CD4-positive, alpha-beta T cell (primary cell): ENCODE data around the gene HSPA14. TPM values are rescaled to one million over a fixed set of nuclear protein-coding genes. Genes with fewer than 3 reads are reported as not detected.

ENCODE experiments used
- ATAC-seq: fragments of 200-7000 bp; cut with Tn5 transposase; one replicate; pipeline ENCODE4 v1.10.0; 2022; ENCODE audit warnings: mild to moderate bottlenecking; ENCODE audit not compliant: poor library complexity
- CTCF ChIA-PET: fragments of 350-600 bp; sonication (Branson Sonifier 250); formaldehyde crosslinking; loops from one replicate; lab custom pipeline; 2021; ENCODE audit warnings: antibody characterized with exemption, inconsistent platforms; lab: Charles Lee
- POLR2A ChIA-PET: fragments of 350-600 bp; sonication (Branson Sonifier 250); formaldehyde crosslinking; loops from one replicate; lab custom pipeline; 2021; ENCODE audit warnings: antibody characterized with exemption, inconsistent platforms; lab: Charles Lee
- DNase-seq, 14 experiments: peaks; one replicate each; pipeline ENCODE4 v3.0.0-alpha.2; 2013 to 2020; ENCODE audit warnings: mixed read lengths in 2 of 14
- H3K27ac ChIP-seq, 2 donors: one replicate each; pipeline versions ENCODE4 v1.5.1 to v1.7.0; 2013; ENCODE audit warnings: low read length in 2 of 2, low read depth in 1 of 2, mild to moderate bottlenecking in 1 of 2
- H3K27me3 ChIP-seq, 2 experiments: 1 replicate in 1 of 2; 2 replicates in 1 of 2; pipeline versions ENCODE4 v1.6.1 to v1.7.0; 2013; ENCODE audit warnings: low read length in 2 of 2, control low read depth in 1 of 2, mild to moderate bottlenecking in 1 of 2, moderate library complexity in 1 of 2; ENCODE audit not compliant: insufficient read depth in 2 of 2, control insufficient read depth in 1 of 2
- H3K36me3 ChIP-seq: one replicate; pipeline ENCODE4 v1.6.1; 2013; ENCODE audit warnings: low read length, control low read depth; ENCODE audit not compliant: insufficient read depth
- H3K4me1 ChIP-seq: one replicate; pipeline ENCODE4 v1.6.1; 2013; ENCODE audit warnings: low read length, control low read depth; ENCODE audit not compliant: insufficient read depth
- H3K4me3 ChIP-seq: one replicate; pipeline ENCODE4 v1.5.1; 2013; ENCODE audit warnings: mild to moderate bottlenecking, low read length, moderate library complexity
- H3K9me3 ChIP-seq, 2 experiments: 1 replicate in 1 of 2; 2 replicates in 1 of 2; pipeline versions ENCODE4 v1.6.1 to v1.7.0; 2013; ENCODE audit warnings: low read length in 2 of 2, mild to moderate bottlenecking in 2 of 2, control low read depth in 1 of 2, moderate library complexity in 1 of 2; ENCODE audit not compliant: control insufficient read depth in 1 of 2, insufficient read depth in 1 of 2
- H3K27ac Mint-ChIP-seq: one replicate; pipeline ENCODE4 v1.8.0; 2020; ENCODE audit warnings: mixed read lengths
- H3K27me3 Mint-ChIP-seq: one replicate; pipeline ENCODE4 v1.8.0; 2021; ENCODE audit warnings: mixed read lengths
- H3K36me3 Mint-ChIP-seq: one replicate; pipeline ENCODE4 v1.8.0; 2021; ENCODE audit warnings: low read depth, mixed read lengths
- H3K4me1 Mint-ChIP-seq: one replicate; pipeline ENCODE4 v1.8.0; 2021; ENCODE audit warnings: low read depth, mixed read lengths
- H3K4me3 Mint-ChIP-seq: one replicate; pipeline ENCODE4 v1.8.0; 2020; ENCODE audit warnings: mild to moderate bottlenecking, mixed read lengths
- H3K9me3 Mint-ChIP-seq: one replicate; pipeline ENCODE4 v1.8.0; 2020; ENCODE audit warnings: mixed read lengths
- intact Hi-C, 2 experiments: fragments of 100-400 bp; cut with DNase I in 1 of 2; cut with micrococcal nuclease in 1 of 2; formaldehyde crosslinking; loops; one replicate each; pipeline versions ENCODE4 v1.15.1 to v1.9.0; 2023 to 2025; cut with DNase I, micrococcal nuclease
- polyA plus RNA-seq, 2 donors: library from polyadenylated mRNA; unstranded; fragments of 120-200 nt; gene quantifications; one replicate each; pipeline ENCODE4 v1.2.1, GENCODE V29; 2013
- total RNA-seq, 174 experiments: library from RNA in 2 of 174; stranded (reverse) in 2 of 174; gene quantifications; one replicate each; pipeline ENCODE4 v1.2.3 and lab custom pipeline; 2021 to 2026
- TF ChIP-seq, protein P1 (sequence below): fragments of 200-600 bp; IDR thresholded peaks from one replicate; pipeline ENCODE4 v1.8.0; 2022; ENCODE audit warnings: antibody characterized with exemption, mild to moderate bottlenecking

HSPA14 gene, protein sequence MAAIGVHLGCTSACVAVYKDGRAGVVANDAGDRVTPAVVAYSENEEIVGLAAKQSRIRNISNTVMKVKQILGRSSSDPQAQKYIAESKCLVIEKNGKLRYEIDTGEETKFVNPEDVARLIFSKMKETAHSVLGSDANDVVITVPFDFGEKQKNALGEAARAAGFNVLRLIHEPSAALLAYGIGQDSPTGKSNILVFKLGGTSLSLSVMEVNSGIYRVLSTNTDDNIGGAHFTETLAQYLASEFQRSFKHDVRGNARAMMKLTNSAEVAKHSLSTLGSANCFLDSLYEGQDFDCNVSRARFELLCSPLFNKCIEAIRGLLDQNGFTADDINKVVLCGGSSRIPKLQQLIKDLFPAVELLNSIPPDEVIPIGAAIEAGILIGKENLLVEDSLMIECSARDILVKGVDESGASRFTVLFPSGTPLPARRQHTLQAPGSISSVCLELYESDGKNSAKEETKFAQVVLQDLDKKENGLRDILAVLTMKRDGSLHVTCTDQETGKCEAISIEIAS
- total RNA-seq = 10 to 100 TPM; 29.1 to 33.4 TPM
- polyA plus RNA-seq (2013, experiment 1 of 2) = 15.3 TPM
- 16.6 TPM for polyA plus RNA-seq (2013, experiment 2 of 2)
- 13.5 to 90.8 (median 23.0) reads per million in 172 experiments for total RNA-seq (lab: John Stamatoyannopoulos, UW)

DNA sequence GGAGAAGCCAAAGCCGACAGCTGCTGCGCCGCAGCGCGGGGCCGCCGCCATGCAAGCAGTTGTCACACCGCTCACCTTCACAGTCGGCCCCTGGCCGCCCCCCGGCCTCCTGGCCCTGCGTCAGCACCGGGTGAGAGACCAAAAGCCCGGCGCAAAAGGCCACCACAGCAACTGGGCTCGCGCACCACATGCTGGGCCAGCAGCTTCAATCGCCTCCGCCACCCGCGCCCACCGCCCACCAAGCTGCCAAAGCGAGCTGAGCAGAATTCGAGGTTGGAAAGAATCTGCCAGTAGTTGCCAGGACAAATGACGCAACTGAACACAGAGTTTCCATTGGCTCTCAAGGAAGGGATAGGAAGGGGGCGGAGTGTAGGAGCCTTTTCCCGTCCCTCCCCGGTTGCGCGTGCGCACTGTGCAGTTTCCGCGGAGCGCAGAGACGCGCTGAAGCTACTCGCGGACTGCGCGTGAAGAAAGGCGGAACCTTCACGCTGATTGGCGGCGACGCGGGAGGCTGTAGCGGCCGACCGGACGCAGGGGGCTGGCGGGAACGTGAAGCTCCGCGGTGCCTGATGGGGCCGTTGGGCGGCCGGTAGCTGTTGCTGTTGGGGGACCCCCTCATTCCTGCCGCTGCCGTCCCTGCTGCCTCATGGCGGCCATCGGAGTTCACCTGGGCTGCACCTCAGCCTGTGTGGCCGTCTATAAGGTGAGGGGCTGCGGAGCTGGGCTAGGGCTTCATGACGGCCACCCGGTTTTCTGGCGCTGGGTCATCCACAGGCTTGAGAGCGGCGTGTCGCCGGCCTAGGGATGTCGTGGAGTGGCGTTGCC, at the start of gene HSPA14, which contains the start of the genes CDNF and MSANTD7:
TSS of gene HSPA14 (plus strand) at position 550 of the 825 bp plus-strand sequence. CDS start at position 647, 97 bp downstream.
TSS of gene CDNF (minus strand) at position 281 of the 825 bp plus-strand sequence. CDS start at position 190, 91 bp downstream.
TSS of gene MSANTD7 (plus strand) at position 550 of the 825 bp plus-strand sequence. CDS start 3,979 bp downstream, outside the sequence.
- Histone ChIP-seq H3K36me3 (peaks cover 24% of the 10 kb centered on the region), H3K27ac (peak within 1 kb of the TSS; percentile 84 to 88), H3K4me1 (peaks cover 21% of the 10 kb centered on the region), H3K4me3 (peak within 1 kb of the TSS; percentile 97), H3K27me3 (no peaks in the 10 kb centered on the region), H3K9me3 (no peaks in the 10 kb centered on the region)
- H3K9me3 Mint-ChIP-seq = no peaks in the 10 kb centered on the region
- ChIA-PET CTCF (interaction anchor here (0.6 to 1.5 kb wide), 11 partner anchors 13 to 1051 kb away, joined by 3 to 8 read pairs (median 3); no protein-coding TSS in a partner anchor), POLR2A (interaction anchor here (0.5 to 4.9 kb wide), 50 partner anchors 10 to 1536 kb away, joined by 3 to 63 read pairs (median 5); partner anchors contain the start of genes DCLRE1C, MEIG1, PRPF18 and RPP38)
- peak within 1 kb of the TSS; percentile 99 for H3K4me3 Mint-ChIP-seq
- intact Hi-C loops = loop anchor here (2.0 to 10.0 kb wide), 7 partner anchors 114 to 1253 kb away; partner anchors contain the start of genes DCLRE1C (in 1 of the 2), PRPF18 (in 1 of the 2) and RPP38 (in 1 of the 2)
- TF ChIP-seq, protein P1, sequence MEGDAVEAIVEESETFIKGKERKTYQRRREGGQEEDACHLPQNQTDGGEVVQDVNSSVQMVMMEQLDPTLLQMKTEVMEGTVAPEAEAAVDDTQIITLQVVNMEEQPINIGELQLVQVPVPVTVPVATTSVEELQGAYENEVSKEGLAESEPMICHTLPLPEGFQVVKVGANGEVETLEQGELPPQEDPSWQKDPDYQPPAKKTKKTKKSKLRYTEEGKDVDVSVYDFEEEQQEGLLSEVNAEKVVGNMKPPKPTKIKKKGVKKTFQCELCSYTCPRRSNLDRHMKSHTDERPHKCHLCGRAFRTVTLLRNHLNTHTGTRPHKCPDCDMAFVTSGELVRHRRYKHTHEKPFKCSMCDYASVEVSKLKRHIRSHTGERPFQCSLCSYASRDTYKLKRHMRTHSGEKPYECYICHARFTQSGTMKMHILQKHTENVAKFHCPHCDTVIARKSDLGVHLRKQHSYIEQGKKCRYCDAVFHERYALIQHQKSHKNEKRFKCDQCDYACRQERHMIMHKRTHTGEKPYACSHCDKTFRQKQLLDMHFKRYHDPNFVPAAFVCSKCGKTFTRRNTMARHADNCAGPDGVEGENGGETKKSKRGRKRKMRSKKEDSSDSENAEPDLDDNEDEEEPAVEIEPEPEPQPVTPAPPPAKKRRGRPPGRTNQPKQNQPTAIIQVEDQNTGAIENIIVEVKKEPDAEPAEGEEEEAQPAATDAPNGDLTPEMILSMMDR = no peak
- no peaks in the 10 kb centered on the region for H3K27me3 Mint-ChIP-seq
- H3K36me3 Mint-ChIP-seq = peaks cover 40% of the 10 kb centered on the region
- ATAC-seq (peak; percentile 93), DNase-seq (peak; percentile 97 to 100 (median 99))
- peaks cover 32% of the 10 kb centered on the region for H3K4me1 Mint-ChIP-seq
- peak within 1 kb of the TSS; percentile 90 for H3K27ac Mint-ChIP-seq

DNA sequence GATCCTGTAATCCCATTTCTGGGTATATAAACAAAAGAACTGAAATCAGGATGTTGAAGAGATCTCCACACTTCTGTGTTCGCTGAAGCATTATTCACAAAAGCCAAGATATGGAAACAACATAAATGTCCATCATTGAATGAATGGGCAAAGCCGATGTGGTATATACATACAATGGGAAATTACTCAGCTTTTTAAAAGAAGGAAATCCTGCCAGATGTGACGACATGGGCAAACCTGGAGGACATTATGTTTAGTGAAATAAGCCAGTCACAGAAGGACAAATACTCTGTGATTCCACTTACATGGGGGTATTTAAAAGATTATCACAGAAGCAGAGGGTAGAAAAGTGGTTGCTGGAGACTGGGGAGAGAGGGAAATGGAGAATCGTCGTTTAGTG, 39.5 kb upstream of the HSPA14 start:
- Mint-ChIP-seq H3K27me3 (no peaks in the 10 kb centered on the region), H3K4me3 (no peak overlapping the region)
- CTCF ChIA-PET = no interaction called here

More for the DNA sequence above, 39.5 kb upstream of the HSPA14 start:
- H3K9me3 Mint-ChIP-seq = no peaks in the 10 kb centered on the region
- H3K27ac ChIP-seq = no peak overlapping the region
- H3K36me3 ChIP-seq = no peaks in the 10 kb centered on the region
- POLR2A ChIA-PET = no interaction called here
- H3K27ac Mint-ChIP-seq = no peak overlapping the region
- no peaks in the 10 kb centered on the region for H3K9me3 ChIP-seq
- TF ChIP-seq, protein P1 = no peak
- H3K36me3 Mint-ChIP-seq = no peaks in the 10 kb centered on the region
- ATAC-seq (no peak), DNase-seq (no peak)
- H3K4me1 Mint-ChIP-seq = no peaks in the 10 kb centered on the region
- intact Hi-C loops = no loop called here
- H3K27me3 ChIP-seq = no peaks in the 10 kb centered on the region
- no peak overlapping the region for H3K4me3 ChIP-seq
- H3K4me1 ChIP-seq = no peaks in the 10 kb centered on the region
